HG03103 (cell line): Measurements from ENCODE around the gene SLC38A3.

Experiments
- ATAC-seq: cut with Tn5 transposase; IDR thresholded peaks from one replicate; pipeline ENCODE4 v1.9.1; 2021; ENCODE audit warnings: low read depth; ENCODE audit not compliant: unreplicated experiment

Gene SLC38A3

GRCh38 chr3:50190936-50191660 lies 14.0 kb upstream of the SLC38A3 start, which contains the start of gene GNAT1:
Gene GNAT1, plus strand, starts transcription at chr3:50191610. Its CDS starts 116 bp downstream, at chr3:50191726.
- no peak for ATAC-seq

DNA sequence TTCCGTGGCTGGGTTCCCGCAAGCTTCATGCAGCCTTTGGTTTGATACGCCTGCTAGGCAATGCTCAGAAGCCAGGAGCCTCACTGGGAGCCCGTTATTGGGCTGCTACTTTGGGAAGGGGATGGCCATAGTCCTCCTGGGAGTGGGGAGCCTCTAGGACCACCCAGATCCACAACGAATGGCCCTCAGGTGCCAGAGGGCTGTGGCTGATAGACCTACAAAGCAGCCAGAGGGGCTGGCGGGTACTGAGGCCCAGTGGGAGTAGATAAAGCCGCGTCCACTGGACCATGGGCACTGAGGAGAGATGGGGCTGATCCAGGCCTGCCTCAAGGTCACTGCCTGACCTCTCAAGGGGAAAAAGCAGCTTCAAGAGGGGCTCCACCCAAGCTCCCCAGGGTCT lies 12.9 kb upstream of the SLC38A3 start:
- no peak for ATAC-seq

DNA sequence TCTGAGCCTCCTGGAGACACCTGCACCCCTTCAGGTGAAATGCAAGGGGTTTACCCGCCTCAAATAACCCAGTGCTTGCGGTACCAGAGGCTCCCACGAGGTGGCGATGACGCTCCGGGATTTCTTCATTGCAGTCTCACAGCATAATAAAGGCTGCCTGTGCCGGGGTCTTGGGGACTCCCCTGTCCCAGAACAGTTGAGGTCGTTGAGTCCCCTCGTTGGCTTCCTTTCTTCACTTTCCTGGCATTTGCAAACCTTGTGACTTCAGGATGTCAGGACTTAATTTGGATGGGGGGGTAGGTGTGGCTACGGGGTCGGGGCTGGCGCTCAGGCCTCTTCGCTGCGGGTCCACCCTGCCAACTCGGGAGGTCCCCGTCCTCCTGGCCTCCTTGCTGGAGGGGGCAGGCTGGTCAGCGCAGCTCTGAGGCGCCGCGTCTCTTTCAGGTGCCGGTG lies 12.4 kb upstream of the SLC38A3 start:
- no peak for ATAC-seq

DNA sequence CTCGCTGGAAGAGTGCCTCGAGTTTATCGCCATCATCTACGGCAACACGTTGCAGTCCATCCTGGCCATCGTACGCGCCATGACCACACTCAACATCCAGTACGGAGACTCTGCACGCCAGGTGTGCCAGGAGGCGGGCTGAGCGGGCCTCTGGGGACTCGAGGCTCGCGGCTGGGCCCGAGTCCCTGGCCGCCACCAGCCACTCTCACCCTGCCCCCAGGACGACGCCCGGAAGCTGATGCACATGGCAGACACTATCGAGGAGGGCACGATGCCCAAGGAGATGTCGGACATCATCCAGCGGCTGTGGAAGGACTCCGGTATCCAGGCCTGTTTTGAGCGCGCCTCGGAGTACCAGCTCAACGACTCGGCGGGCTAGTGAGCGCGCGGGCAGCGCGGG lies 11.8 kb upstream of the SLC38A3 start:
- ATAC-seq = no peak

GRCh38 chr3:50193746-50194127 lies 11.3 kb upstream of the SLC38A3 start:
- ATAC-seq = no peak

- ATAC-seq = no peak
Observed at GRCh38 chr3:50194128-50194902, 10.8 kb upstream of the SLC38A3 start.

DNA sequence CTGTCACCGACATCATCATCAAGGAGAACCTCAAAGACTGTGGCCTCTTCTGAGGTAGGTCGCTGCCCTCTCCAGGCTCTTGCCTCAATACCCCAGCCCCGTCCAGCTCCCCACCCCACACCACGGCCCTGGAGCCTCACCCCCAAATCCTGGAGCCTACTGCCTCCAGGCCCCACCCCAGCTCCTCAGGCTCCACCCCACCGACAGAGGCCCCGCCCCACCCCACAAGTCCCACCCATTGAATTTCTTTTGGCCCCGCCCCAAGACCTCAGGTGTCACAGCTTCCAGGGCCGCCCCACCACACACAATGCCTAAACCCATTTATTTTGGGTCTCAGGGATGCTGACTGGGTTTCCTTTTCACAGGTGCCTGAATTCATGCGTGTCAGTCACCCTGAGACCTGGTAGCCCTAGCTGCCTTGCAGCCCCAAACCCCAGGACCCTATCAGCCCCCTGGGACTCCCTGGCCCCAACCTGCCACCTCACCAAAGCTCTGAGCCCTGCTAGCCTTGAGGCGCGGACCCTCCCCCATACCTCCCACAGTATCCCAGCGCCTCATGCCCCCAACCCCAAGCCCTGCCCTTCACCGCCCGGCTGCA lies 10.1 kb upstream of the SLC38A3 start:
- no peak for ATAC-seq

- ATAC-seq = no peak
Observed at GRCh38 chr3:50195501-50196252, 9.4 kb upstream of the SLC38A3 start.

GRCh38 chr3:50196253-50196801 lies 8.7 kb upstream of the SLC38A3 start:
- no peak for ATAC-seq

- ATAC-seq = no peak
Observed at GRCh38 chr3:50201573-50202315, 3.3 kb upstream of the SLC38A3 start.

- ATAC-seq = no peak
Observed at GRCh38 chr3:50202353-50203112, 2.5 kb upstream of the SLC38A3 start.

DNA sequence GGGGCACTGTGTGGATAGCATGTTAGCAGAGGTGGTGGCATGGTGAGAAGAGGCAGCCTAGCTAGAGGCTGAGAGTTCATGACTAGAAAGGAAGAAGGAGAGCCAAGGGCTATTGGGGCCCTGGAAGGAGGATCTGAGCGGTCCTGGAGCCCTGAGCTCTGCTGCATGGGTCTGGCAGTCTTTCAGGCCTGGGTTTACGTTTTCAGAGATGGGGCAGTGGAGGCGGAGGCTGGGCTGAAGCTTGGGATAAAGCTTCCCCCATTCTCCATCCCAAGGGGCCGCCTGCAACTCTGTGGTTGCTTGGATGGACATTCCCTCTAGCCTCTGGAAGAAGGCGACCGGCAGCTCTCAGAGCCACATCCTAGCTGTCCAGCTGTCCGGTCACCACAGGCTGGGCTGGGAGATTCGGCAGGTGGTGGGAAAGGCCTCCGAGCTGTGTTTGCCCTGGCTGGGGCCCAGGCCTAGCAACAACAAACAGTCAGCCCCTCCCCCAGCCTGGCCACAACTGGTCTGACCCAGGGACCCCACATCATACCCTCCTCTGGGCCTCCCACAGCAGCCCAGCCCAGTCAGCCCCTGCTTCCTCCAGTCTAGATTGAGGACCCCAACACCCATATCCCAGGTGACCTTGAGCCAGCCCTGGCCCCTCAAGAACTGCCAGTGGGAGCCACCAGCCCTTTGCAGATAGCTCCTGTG lies 1.8 kb upstream of the SLC38A3 start:
- ATAC-seq = no peak

GRCh38 chr3:50203809-50204803 lies 965 bp upstream of the SLC38A3 start:
- ATAC-seq = no peak

DNA sequence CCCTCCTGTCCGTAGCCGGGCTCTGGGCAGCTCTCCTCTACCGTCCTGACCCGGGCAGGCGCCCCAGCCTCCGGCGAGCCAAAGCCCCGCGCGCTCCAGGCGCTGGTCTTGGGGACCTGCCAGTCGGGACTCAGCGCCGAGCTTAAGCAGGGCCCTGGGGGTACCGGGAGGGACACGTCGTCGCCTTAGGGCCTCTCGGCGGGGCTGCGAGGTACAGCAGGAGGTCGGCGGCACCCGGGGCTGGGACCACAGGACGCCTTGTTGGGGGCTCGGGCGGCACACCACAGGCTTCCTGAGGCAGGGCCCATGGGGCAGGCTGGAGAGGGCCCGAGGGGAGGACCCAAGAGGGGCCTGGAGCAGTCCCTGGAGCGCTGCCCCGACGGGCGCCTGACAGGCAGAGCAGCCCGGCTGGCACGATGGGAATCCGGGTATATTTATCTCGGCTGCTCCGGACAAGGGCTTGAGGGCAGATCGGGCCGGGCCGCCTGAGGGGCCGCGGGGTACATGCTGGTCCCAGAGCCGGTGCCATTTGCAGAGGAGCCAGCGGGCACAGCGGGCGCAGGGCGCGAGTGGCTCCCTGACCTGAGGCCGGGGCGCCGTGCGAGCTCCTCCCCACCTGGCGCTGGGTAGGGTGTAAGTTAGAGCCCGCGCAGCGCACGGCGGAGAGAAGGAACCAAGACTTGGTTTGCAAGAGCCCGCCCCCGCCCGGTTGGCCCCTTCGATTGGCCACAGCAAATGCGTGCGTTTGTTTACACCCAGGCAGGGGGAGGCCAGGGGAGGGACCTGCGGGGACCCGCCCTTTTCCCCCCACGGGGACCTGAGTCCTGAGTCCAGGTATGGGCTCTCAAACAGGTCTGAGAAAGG lies 574 bp downstream of the SLC38A3 start:
- no peak for ATAC-seq

- no peak for ATAC-seq
Observed at GRCh38 chr3:50207359-50208042, 2.4 kb downstream of the SLC38A3 start.
